Mammary epithelial cell (primary cell): ENCODE results near the gene ZSCAN25.

Experiments used
- EZH2 ChIP-seq: IDR thresholded peaks from 2 replicates; pipeline ENCODE4 v1.6.1; 2012; ENCODE audit warnings: low read length, inconsistent platforms, borderline replicate concordance
- TF ChIP-seq, protein P1 (sequence below), 2 donors: IDR thresholded peaks in 1 of 2; conservative IDR thresholded peaks in 1 of 2; 2 replicates each; pipeline ENCODE4 v1.5.1; 2011 to 2012; ENCODE audit warnings: inconsistent platforms in 2 of 2, low read length in 2 of 2, mild to moderate bottlenecking in 2 of 2, control low read depth in 1 of 2, low read depth in 1 of 2; ENCODE audit not compliant: insufficient read depth in 1 of 2; ENCODE audit errors: extremely low read depth in 1 of 2

DNA sequence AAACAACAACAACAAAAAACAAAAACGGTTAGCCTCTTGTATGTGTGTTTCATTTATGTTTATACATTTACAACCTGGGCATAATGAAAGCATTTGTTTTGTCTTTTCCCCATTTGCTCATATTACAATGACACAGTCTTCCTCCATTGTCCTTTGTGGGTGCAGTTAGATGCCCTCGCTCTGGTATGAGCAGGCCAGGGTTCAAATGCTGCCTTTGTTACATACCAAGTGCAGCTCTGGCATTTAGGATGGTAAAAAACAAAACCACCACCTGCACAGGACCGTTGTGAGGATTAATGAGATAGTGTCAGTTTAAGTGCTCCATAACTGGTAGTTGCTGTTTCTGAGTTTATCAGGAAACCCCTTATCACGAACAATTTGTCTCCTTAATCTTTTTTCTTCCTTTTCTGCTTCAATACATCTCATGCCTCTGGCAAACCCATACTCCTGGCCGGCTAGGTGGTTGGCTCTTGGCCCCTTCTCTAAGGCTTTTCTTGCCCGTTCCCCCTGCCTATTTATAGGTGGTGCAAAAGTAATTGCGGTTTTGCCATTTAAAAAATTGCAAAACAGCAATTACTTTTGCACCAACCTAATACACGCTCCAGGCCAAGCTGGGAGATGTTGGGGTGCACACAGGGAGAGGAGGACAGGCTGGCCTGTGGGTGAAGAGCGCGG is 37.3 kb upstream of the ZSCAN25 start:
- TF ChIP-seq, protein P1, sequence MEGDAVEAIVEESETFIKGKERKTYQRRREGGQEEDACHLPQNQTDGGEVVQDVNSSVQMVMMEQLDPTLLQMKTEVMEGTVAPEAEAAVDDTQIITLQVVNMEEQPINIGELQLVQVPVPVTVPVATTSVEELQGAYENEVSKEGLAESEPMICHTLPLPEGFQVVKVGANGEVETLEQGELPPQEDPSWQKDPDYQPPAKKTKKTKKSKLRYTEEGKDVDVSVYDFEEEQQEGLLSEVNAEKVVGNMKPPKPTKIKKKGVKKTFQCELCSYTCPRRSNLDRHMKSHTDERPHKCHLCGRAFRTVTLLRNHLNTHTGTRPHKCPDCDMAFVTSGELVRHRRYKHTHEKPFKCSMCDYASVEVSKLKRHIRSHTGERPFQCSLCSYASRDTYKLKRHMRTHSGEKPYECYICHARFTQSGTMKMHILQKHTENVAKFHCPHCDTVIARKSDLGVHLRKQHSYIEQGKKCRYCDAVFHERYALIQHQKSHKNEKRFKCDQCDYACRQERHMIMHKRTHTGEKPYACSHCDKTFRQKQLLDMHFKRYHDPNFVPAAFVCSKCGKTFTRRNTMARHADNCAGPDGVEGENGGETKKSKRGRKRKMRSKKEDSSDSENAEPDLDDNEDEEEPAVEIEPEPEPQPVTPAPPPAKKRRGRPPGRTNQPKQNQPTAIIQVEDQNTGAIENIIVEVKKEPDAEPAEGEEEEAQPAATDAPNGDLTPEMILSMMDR (conservative IDR thresholded peaks at IDR 0.05 in 1 of 2, IDR thresholded peaks at IDR 0.05 in 1 of 2; ENCODE audit: extremely low read depth in 1 of 2, insufficient read depth in 1 of 2, low read depth in 1 of 2, low read length in 2 of 2), result no peak
- TF ChIP-seq EZH2, result no peak
